Thoracic aorta (tissue), 2 donors: Measurements from ENCODE around the gene PSTPIP1. TPM values are rescaled to one million over a fixed set of nuclear protein-coding genes. Genes with fewer than 3 reads are reported as not detected.
A peak's percentile ranks its signal among the peaks of the same experiment; 100 is the strongest.

Experiments used
- ATAC-seq: fragments of 150-250 bp; one replicate; pipeline ENCODE4 v1.8.0; 2017; ENCODE audit warnings: low read depth; ENCODE audit not compliant: insufficient number of reproducible peaks, low FRiP score
- DNase-seq: peaks from one replicate; pipeline ENCODE4 v3.0.0-alpha.2; 2020; ENCODE audit warnings: low spot score
- H3K27ac ChIP-seq, 2 donors: fragments of 200-600 bp; sonication (generic); 1 replicate in 1 of 2; 2 replicates in 1 of 2; pipeline ENCODE4 v1.5.1; 2016; ENCODE audit warnings: mild to moderate bottlenecking in 2 of 2, moderate library complexity in 2 of 2
- H3K27me3 ChIP-seq: fragments of 200-600 bp; sonication (generic); replicated peaks from 2 replicates; pipeline ENCODE4 v1.6.0; 2016; ENCODE audit warnings: mild to moderate bottlenecking; ENCODE audit not compliant: insufficient read depth
- H3K36me3 ChIP-seq: fragments of 200-600 bp; sonication (generic); one replicate; pipeline ENCODE4 v1.5.1; 2016
- H3K4me1 ChIP-seq, 2 donors: fragments of 200-600 bp; sonication (generic); 1 replicate in 1 of 2; 2 replicates in 1 of 2; pipeline versions ENCODE4 v1.5.1 to v1.6.0; 2016; ENCODE audit warnings: low read depth in 2 of 2, mild to moderate bottlenecking in 1 of 2; ENCODE audit not compliant: control insufficient read depth in 1 of 2
- H3K4me3 ChIP-seq: fragments of 200-600 bp; sonication (generic); 2 replicates; pipeline ENCODE4 v1.5.1; 2016; ENCODE audit warnings: mild to moderate bottlenecking
- H3K9me3 ChIP-seq: fragments of 200-600 bp; sonication (generic); 2 replicates; pipeline ENCODE4 v1.5.1; 2016
- CTCF ChIP-seq: fragments of 200-600 bp; sonication (generic); IDR thresholded peaks from one replicate; pipeline ENCODE4 v1.5.1; 2019; ENCODE audit warnings: antibody characterized with exemption
- total RNA-seq, 2 donors: library from RNA; depleted of rRNA; stranded (reverse); fragments of >200 nt; gene quantifications; one replicate each; pipeline versions ENCODE4 v1.1.0 to v1.2.3, GENCODE V29; 2016

PSTPIP1 gene
- total RNA-seq, 2 donors from 2014 or later, result 24.5 to 24.8 TPM

- TF ChIP-seq CTCF, result no peak
- peaks cover 0 to 11% of the 10 kb centered on the region in 2 donors for H3K4me1 ChIP-seq
- DNase-seq (peak; percentile 28), ATAC-seq (peak; percentile 71)
- no peak overlapping the region for H3K4me3 ChIP-seq
- H3K27ac ChIP-seq, result peak overlapping the region in 1 of 2 donors; percentile 43
- no peaks in the 10 kb centered on the region for H3K27me3 ChIP-seq
- H3K9me3 ChIP-seq, result no peaks in the 10 kb centered on the region
- H3K36me3 ChIP-seq, result no peaks in the 10 kb centered on the region
These were observed 90.4 kb downstream of the PSTPIP1 start for GRCh38 chr15:77085297-77085696.

Other genes with a start within 250 kb of the PSTPIP1 start
- 10 to 100 TPM; 29.6 to 65.0 TPM for gene SCAPER, start 89.8 kb upstream of the PSTPIP1 start, total RNA-seq
- 10 to 100 TPM; 51.4 to 66.9 TPM for gene RCN2, start 63.4 kb upstream of the PSTPIP1 start, total RNA-seq
- gene TSPAN3, start 76.0 kb downstream of the PSTPIP1 start, total RNA-seq, result 100 to 1,000 TPM; 215 to 256 TPM